Immature natural killer cell (primary cell): ENCODE measurements around the gene COBL. TPM values are rescaled to one million over a fixed set of nuclear protein-coding genes. Genes with fewer than 3 reads are reported as not detected.

Source experiments
- DNase-seq, 3 donors: peaks; one replicate each; pipeline ENCODE4 v3.0.0; 2022; ENCODE audit warnings: mixed read lengths in 1 of 3
- H3K27ac Mint-ChIP-seq, 6 donors: one replicate each; pipeline ENCODE4 v1.8.0; 2020; ENCODE audit warnings: mixed read lengths in 6 of 6, mild to moderate bottlenecking in 5 of 6, inconsistent platforms in 4 of 6, moderate library complexity in 3 of 6
- H3K27me3 Mint-ChIP-seq, 3 donors: one replicate each; pipeline ENCODE4 v1.8.0; 2020 to 2021; ENCODE audit warnings: low read depth in 3 of 3, mild to moderate bottlenecking in 3 of 3, mixed read lengths in 3 of 3, moderate library complexity in 3 of 3, inconsistent platforms in 1 of 3
- H3K36me3 Mint-ChIP-seq, 3 donors: one replicate each; pipeline ENCODE4 v1.8.0; 2020; ENCODE audit warnings: mixed read lengths in 3 of 3, inconsistent platforms in 2 of 3, mild to moderate bottlenecking in 2 of 3
- H3K4me1 Mint-ChIP-seq, 2 donors: one replicate each; pipeline ENCODE4 v1.8.0; 2020; ENCODE audit warnings: inconsistent platforms in 2 of 2, mild to moderate bottlenecking in 2 of 2, mixed read lengths in 2 of 2, moderate library complexity in 1 of 2
- H3K4me3 Mint-ChIP-seq, 5 donors: one replicate each; pipeline ENCODE4 v1.8.0; 2020; ENCODE audit warnings: mild to moderate bottlenecking in 5 of 5, mixed read lengths in 5 of 5, inconsistent platforms in 3 of 5, moderate library complexity in 3 of 5
- H3K9me3 Mint-ChIP-seq, 6 donors: one replicate each; pipeline ENCODE4 v1.8.0; 2020; ENCODE audit warnings: mild to moderate bottlenecking in 6 of 6, mixed read lengths in 6 of 6, inconsistent platforms in 4 of 6, moderate library complexity in 3 of 6
- polyA plus RNA-seq, 3 donors: library from polyadenylated mRNA; unstranded; fragments of 300-500 nt; fragmentation: Illumina TruSeq; gene quantifications; one replicate each; pipeline ENCODE4 v1.2.3, GENCODE V29; 2021

Gene COBL
- polyA plus RNA-seq, 3 donors from 2014 or later: not detected

GRCh38 chr7:51126813-51127617, 189.6 kb downstream of the COBL start:
- H3K9me3 Mint-ChIP-seq: no peaks in the 10 kb centered on the region
- H3K27me3 Mint-ChIP-seq: peaks cover 0 to 2% (median 1%) of the 10 kb centered on the region in 3 donors
- peaks cover 2% of the 10 kb centered on the region in 2 donors for H3K4me1 Mint-ChIP-seq
- DNase-seq: no peak
- no peaks in the 10 kb centered on the region for H3K36me3 Mint-ChIP-seq
- H3K4me3 Mint-ChIP-seq: no peak overlapping the region
- no peak overlapping the region for H3K27ac Mint-ChIP-seq

GRCh38 chr7:51126324-51126723, 190.3 kb downstream of the COBL start:
- Mint-ChIP-seq H3K9me3 (no peaks in the 10 kb centered on the region), H3K27ac (no peak overlapping the region), H3K4me1 (peaks cover 5 to 9% of the 10 kb centered on the region in 2 donors), H3K4me3 (no peak overlapping the region), H3K27me3 (peaks cover 0 to 4% (median 2%) of the 10 kb centered on the region in 3 donors), H3K36me3 (no peaks in the 10 kb centered on the region)
- DNase-seq: no peak

- Mint-ChIP-seq H3K27me3 (peaks cover 0 to 4% (median 2%) of the 10 kb centered on the region in 3 donors), H3K27ac (no peak overlapping the region), H3K9me3 (no peaks in the 10 kb centered on the region), H3K4me3 (no peak overlapping the region), H3K36me3 (no peaks in the 10 kb centered on the region), H3K4me1 (peaks cover 5 to 9% of the 10 kb centered on the region in 2 donors)
- no peak for DNase-seq
These were observed 192.3 kb downstream of the COBL start for GRCh38 chr7:51124321-51124720.

GRCh38 chr7:51123322-51124019, 193.1 kb downstream of the COBL start:
- Mint-ChIP-seq H3K9me3 (peaks cover 0 to 3% (median 0%) of the 10 kb centered on the region in 6 donors), H3K4me3 (no peak overlapping the region), H3K36me3 (no peaks in the 10 kb centered on the region), H3K27me3 (peaks cover 0 to 4% (median 2%) of the 10 kb centered on the region in 3 donors), H3K4me1 (peaks cover 5 to 9% of the 10 kb centered on the region in 2 donors), H3K27ac (no peak overlapping the region)
- DNase-seq: no peak

GRCh38 chr7:51121931-51122425, 194.6 kb downstream of the COBL start:
- H3K27ac Mint-ChIP-seq: no peak overlapping the region
- H3K36me3 Mint-ChIP-seq: no peaks in the 10 kb centered on the region
- peaks cover 0 to 5% (median 0%) of the 10 kb centered on the region in 6 donors for H3K9me3 Mint-ChIP-seq
- H3K4me1 Mint-ChIP-seq: peaks cover 5 to 9% of the 10 kb centered on the region in 2 donors
- peak overlapping the region in 2 of 5 donors; percentile 18 to 50 for H3K4me3 Mint-ChIP-seq
- H3K27me3 Mint-ChIP-seq: peaks cover 0 to 7% (median 2%) of the 10 kb centered on the region in 3 donors
- DNase-seq: no peak

- no peak overlapping the region for H3K27ac Mint-ChIP-seq
- peaks cover 0 to 5% (median 0%) of the 10 kb centered on the region in 6 donors for H3K9me3 Mint-ChIP-seq
- H3K4me3 Mint-ChIP-seq: peak overlapping the region in 1 of 5 donors; percentile 50
- no peaks in the 10 kb centered on the region for H3K36me3 Mint-ChIP-seq
- peaks cover 5 to 9% of the 10 kb centered on the region in 2 donors for H3K4me1 Mint-ChIP-seq
- no peak for DNase-seq
- H3K27me3 Mint-ChIP-seq: peaks cover 0 to 7% (median under 1%) of the 10 kb centered on the region in 3 donors
These were observed 195.4 kb downstream of the COBL start for GRCh38 chr7:51121036-51121790.

GRCh38 chr7:51118628-51119027, 198.0 kb downstream of the COBL start:
- Mint-ChIP-seq H3K4me1 (peaks cover 5 to 9% of the 10 kb centered on the region in 2 donors), H3K4me3 (no peak overlapping the region), H3K27me3 (peaks cover 0 to 7% (median 2%) of the 10 kb centered on the region in 3 donors), H3K27ac (no peak overlapping the region), H3K36me3 (no peaks in the 10 kb centered on the region), H3K9me3 (peaks cover 0 to 5% (median 0%) of the 10 kb centered on the region in 6 donors)
- DNase-seq: no peak

GRCh38 chr7:51114501-51114900, 202.1 kb downstream of the COBL start:
- DNase-seq: no peak
- H3K9me3 Mint-ChIP-seq: peaks cover 0 to 5% (median 0%) of the 10 kb centered on the region in 6 donors
- no peak overlapping the region for H3K4me3 Mint-ChIP-seq
- H3K36me3 Mint-ChIP-seq: no peaks in the 10 kb centered on the region
- H3K27ac Mint-ChIP-seq: no peak overlapping the region
- no peaks in the 10 kb centered on the region for H3K4me1 Mint-ChIP-seq
- H3K27me3 Mint-ChIP-seq: peaks cover 2 to 3% (median 2%) of the 10 kb centered on the region in 3 donors

- Mint-ChIP-seq H3K4me3 (no peak overlapping the region), H3K4me1 (no peaks in the 10 kb centered on the region), H3K36me3 (no peaks in the 10 kb centered on the region), H3K27ac (no peak overlapping the region), H3K27me3 (peaks cover 2 to 4% (median 2%) of the 10 kb centered on the region in 3 donors), H3K9me3 (peaks cover 0 to 5% (median 0%) of the 10 kb centered on the region in 6 donors)
- no peak for DNase-seq
These were observed 202.6 kb downstream of the COBL start for GRCh38 chr7:51113962-51114361.

GRCh38 chr7:51113560-51113959, 203.0 kb downstream of the COBL start:
- Mint-ChIP-seq H3K4me3 (no peak overlapping the region), H3K4me1 (no peaks in the 10 kb centered on the region), H3K36me3 (no peaks in the 10 kb centered on the region), H3K27me3 (peaks cover 2 to 4% (median 2%) of the 10 kb centered on the region in 3 donors), H3K9me3 (peaks cover 0 to 3% (median 0%) of the 10 kb centered on the region in 6 donors), H3K27ac (no peak overlapping the region)
- DNase-seq: no peak

- Mint-ChIP-seq H3K9me3 (peaks cover 0 to 3% (median 0%) of the 10 kb centered on the region in 6 donors), H3K36me3 (no peaks in the 10 kb centered on the region), H3K27me3 (peaks cover 2 to 3% (median 2%) of the 10 kb centered on the region in 3 donors), H3K27ac (no peak overlapping the region), H3K4me3 (no peak overlapping the region), H3K4me1 (no peaks in the 10 kb centered on the region)
- DNase-seq: no peak
These were observed 205.2 kb downstream of the COBL start for GRCh38 chr7:51111241-51111940.

- DNase-seq: no peak
- Mint-ChIP-seq H3K27ac (no peak overlapping the region), H3K4me3 (no peak overlapping the region), H3K36me3 (no peaks in the 10 kb centered on the region), H3K4me1 (no peaks in the 10 kb centered on the region), H3K9me3 (peaks cover 0 to 3% (median 0%) of the 10 kb centered on the region in 6 donors), H3K27me3 (peaks cover 0 to 7% (median 3%) of the 10 kb centered on the region in 3 donors)
These were observed 208.5 kb downstream of the COBL start for GRCh38 chr7:51108134-51108533.

GRCh38 chr7:51104278-51104677, 212.3 kb downstream of the COBL start:
- no peaks in the 10 kb centered on the region for H3K36me3 Mint-ChIP-seq
- no peak overlapping the region for H3K27ac Mint-ChIP-seq
- no peak overlapping the region for H3K4me3 Mint-ChIP-seq
- no peak for DNase-seq
- peaks cover 0 to 3% (median 0%) of the 10 kb centered on the region in 6 donors for H3K9me3 Mint-ChIP-seq
- H3K27me3 Mint-ChIP-seq: peaks cover 0 to 9% (median 1%) of the 10 kb centered on the region in 3 donors
- no peaks in the 10 kb centered on the region for H3K4me1 Mint-ChIP-seq
